Measurements from ENCODE around the gene SESN3.
"Not testable (repeated sequence)": the region's sequence is repeated elsewhere in the genome, so short reads cannot be mapped to it uniquely, and the experiment has no call there.

The SESN3 gene

DNA sequence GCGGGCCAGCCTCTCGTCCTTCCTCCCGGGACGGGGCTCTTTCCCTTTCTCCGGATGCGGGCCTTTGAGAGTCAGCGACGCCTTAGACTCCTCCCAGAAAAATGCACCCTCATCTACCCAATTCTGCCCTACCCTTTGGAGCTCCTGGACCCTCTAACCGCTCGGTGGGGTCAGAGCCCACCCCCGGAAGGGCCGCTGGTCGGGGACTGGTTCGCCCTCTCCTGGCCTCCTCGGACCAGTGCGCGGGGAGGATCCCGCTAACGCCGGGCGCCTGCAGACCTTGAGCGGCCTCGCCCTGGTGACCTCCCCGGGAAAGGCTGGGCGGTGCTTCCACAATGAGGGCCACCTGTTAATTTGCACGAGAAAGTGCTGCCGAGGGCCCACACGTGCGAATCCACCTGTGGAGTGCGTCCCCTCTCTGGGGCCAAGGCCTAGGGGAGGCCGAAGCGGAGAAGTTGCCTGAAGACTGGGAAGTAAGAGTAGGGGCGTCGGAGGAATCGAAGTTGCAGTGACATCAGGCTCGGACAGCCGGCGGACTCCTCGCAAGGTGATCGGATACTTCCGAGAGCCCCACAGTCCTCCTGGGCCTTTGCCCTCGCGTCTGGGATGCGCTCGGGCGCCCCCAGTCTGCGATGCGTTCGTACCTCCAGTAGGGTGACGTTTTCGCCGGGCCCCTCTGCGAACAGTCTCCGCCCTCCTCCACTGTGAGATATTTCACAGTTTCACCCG lies 79.9 kb downstream of the SESN3 start:
- DNase-seq, result peak; percentile 87 to 97

DNA sequence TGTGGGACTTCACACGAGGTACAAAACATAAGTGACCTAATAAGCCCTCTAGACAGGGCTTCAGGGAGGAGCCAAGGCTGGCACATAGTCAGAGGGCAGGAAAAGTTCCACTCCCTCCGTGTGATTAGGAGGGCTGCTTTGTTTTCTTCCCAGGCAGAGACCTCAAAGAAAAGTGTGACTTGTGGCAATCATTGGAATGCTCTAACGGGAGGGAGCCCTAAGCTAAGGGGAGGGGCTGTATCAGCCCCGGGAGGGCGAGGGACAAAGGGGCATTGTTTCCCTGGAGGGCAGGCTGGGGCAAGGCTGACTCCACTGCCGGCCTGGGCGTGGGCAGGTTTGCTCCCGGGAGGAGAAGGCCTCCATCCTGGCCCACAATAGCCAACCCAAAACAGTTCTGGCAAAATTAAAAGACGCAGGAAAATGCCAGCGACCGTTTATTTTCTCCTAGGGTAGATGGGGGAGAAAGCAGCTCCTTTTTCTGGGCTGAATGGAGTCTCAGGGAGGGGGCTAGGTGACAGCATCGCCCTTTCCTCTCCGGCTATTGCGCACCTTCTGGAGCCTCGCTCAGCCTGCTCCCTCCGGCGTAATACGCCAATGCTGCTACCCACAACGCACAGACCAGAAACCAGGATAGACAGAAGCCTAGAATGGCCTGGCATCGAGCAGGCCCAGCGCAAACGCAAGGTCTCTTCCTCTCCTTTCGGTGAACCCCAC lies 81.2 kb downstream of the SESN3 start:
- peak; percentile 70 to 75 for DNase-seq

DNA sequence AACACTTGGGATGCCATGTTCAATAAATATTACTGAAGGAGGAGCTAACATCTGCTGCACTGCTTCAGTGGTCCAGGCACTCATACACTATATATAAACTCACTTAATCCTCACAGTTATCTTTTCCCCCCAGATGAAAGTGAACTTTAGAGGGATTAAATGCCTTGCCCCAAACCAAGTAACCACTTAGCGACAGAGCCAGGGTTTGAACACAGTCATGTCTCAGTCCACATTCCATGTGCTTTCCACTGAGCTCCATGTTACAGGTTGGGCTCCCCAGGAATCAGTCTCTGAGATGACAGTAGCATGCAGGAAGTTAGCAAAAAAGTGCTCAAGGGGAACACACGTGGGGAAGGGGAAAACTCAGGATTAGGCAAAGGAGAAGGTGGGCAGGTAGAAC lies 82.1 kb downstream of the SESN3 start:
- no peak for DNase-seq

DNA sequence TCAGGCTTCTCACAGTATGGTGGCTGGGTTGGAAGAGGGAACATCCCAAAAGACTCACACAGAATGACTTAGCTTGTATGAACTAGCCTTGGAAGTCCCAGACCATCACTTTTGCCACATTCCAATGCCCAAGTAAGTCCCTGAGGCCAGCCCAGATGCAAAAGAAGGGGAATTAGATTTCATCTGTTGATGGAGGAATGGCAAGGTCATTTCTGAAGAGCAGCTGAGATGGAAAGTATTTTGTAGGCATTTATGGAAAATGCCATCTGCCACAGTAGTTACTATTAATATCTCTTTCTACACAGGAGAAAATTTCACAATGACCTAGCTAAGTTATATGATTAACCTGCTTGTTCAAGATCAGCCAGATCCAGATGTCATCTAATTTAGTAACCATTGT lies 82.6 kb downstream of the SESN3 start:
- DNase-seq, result no peak

DNA sequence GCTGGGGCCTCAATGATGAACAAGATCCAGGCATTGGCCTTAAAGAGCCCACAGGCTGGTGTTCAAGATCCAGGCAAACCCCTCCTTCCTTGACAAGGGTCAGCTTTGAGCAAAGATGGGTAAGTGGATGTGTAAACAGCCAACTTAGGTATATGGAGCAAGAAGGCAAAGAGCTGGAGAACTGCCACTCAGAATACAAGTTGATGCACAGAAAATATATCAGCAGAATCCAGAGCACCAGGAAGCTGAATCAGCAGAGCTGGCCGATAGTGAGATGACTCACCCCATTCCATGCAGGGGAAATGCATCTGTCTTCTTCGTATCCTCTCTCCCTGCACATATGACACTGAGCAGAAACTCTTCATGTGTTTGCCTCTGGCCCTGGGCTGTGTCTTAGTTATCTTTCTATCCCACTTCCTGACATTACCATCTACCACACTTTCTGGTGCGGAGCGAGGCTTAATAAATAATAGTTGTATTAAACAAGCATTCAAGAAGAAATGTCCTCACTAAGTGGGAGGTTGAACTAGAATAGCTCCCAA lies 83.6 kb downstream of the SESN3 start:
- peak; percentile 14 to 52 for DNase-seq

DNA sequence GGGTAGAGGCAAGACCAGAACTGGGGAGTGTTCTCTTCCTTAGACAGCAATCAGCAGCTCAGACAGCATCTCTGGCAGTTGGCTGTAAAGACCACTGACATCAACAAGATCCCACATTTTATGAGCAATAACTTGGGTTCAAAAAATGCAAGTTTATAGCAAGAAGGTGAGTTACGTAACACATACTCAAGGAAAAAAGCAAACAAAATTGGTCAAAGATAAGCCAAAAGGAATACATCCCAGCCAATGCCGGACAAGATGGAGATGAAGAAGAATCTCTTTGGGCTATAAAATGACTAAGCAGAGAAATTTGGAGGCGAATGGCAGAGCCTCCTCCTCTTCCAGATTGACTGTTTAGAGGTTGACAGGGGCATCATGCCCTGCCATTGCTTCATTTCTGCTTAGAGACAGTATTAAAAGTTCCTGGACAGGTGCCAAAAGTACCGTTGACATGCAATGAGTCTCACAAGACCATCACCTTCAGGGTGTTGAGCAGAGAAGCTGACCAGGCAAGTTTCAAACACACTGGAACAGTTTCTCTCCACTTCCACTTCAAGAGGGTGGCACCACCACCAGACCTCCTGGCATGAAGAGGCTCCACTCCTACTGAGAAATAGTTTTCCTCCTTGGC lies 85.5 kb downstream of the SESN3 start:
- no peak for DNase-seq

DNA sequence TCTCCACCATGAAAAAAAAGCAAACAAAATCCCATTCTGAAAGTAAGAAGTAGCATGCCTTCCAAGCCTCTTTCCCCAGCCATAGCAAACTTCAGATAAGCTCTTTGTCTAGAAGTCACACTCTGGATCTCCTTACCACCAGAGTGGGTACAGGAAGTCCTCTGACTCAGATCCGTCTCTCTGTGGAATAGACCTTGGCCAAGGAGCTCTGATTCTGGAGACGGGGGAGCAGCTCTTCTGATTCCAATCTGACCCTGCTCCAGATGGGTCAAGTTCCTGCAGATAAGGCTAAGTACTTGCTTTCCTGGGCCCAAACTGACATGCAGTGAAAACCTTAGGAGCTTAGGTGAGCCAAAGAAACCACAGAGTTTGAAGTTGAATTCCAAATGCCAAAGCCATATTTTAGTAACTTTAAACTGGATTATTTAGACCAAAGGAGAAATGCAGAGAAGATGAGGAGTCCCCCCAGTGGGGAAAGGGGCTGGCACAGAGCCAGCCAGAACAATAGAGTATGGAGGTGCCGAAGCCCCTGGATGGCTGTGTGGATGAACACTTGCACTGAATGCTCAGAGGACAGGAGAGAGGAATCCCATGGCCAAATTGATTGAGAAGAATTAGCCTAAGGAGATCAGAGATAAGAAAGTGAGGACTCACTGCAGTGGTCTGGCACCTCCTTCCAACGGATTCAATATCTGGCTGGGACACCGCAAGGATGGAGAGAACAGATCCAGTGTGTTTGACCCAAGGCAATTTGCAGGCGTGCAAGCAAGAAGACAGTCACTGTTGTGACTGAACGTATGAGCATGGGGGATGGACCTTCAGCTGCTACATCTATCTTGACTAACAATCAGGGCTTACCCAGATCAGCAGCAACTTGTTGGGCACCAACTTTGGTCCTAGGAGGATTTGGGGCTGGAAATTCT lies 86.4 kb downstream of the SESN3 start:
- no peak for DNase-seq

DNA sequence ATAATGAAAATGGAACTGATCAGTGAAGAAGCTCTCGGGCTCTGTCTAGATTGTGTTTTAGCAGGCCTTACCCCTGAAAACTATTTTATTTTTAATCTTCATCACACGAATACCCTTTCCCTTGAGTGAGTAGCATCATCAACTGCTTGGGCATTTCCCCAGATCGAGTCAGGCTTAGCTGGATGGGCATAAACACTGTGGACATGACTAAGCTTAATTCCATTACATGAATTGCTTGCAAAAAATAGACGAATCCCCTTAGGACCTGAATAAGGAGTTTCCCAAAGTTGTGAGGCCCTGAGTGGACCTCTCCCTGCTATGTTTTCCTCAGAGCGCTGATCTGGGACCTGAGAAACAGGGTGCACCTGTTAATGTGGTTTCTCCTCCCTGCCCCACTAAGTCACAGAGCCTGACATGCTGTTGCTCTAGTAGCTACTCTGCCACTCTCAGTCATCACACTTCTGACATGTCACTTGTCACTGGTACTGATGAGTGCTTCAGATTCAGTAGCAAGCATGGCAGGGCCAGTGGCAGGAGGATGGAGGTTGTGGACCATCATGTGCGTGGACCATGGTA lies 87.8 kb downstream of the SESN3 start:
- no peak for DNase-seq

DNA sequence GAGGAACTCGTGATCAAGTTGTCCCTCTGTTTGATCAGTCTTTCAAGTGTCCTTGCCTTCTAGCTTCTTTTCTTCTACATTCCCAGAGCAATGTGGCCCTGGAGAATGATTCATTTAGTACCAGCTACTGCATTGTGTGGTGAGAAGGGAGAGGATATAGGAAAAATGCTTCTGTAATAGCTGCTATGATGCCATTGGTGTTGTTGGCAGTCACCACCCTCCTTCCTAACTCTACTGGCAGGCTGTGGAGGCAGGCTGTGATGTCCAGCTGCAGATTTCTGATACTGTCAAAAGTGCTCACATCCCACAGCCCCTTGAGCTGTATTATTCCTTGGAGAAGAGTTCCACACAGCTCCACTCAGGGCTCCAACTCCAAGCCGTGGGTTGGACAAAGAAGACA lies 88.6 kb downstream of the SESN3 start:
- DNase-seq, result no peak

DNA sequence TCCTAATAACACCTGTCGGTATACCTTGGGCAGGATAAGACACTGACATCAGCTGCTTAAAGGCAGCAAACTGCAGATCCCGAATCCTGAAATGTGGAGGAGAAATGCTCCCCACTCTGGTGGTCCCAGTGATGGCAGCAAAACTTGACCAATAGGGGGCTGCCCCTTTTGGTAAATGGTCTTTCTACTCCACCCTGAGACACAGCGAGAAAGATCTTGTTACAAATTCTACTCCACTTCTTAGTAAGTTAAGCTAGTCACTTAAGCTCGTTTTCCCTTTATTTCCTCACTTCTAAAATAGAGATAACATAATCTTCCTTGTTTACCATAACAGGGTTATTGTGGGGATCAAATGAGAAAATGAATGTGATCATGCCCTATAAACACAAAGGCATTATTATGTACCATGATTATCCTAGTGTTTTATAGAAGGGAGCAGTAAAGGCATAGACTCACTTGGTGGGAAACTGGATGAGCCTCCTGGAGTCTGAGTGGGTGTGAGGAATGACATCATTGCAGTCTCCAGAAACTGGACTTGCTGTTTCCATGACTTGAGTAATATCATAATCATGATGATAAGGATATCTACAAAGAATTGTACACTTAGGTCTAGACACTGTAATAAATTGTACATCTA lies 90.5 kb downstream of the SESN3 start:
- DNase-seq, result no peak

DNA sequence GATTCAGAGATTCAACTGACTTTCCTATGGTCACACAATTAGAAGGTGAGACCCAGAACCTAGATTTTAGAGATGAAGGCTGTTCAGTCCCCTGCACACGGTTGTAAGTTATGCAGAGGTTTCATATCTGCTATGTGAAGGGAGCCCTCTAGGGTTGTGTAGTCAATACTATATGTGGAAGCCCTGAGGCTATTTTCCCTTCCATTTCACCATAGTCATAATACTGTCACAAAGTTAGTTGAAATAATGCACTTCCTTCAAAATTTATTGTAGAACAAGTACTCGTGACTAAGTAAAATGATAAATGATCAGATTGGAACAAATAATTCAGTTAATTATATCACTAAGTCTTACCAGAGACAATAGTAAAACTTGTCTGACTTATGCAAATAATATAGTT lies 92.6 kb downstream of the SESN3 start:
- peak in 1 of 2 donors; percentile 60 for DNase-seq

DNA sequence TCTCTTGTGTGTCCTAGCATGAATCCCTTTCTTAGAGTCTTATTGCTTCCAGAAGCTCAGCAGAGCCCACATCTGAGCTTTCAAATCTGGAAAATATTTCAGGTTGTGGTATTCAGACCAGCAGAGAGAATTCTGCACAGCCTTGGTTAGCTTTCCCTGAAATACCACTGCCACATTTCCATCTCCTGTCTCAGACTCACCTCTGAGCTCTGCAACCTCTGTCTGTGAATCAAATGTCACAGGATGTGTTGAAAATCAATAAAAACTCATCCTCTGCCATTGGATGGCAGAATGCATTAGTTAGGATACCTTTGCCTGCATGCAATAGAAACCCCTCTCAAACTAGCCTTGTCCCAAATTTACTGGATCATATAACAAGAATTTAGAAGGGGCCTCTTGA lies 93.7 kb downstream of the SESN3 start:
- DNase-seq, result no peak

DNA sequence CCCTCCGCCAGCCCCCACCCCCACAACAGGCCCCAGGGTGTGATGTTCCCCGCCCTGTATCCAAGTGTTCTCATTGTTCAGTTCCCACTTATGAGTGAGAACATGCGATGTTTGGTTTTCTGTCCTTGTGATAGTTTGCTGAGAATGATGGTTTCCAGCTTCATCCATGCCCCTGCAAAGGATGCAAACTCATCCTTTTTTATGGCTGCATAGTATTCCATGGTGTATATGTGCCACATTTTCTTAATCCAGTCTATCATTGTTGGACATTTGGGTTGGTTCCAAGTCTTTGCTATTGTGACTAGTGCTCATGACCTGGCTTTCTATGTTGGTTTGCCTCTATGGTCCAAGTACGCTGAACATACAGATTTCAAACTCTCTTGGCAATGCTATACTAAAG lies 94.3 kb downstream of the SESN3 start:
- DNase-seq, result not testable (repeated sequence)

DNA sequence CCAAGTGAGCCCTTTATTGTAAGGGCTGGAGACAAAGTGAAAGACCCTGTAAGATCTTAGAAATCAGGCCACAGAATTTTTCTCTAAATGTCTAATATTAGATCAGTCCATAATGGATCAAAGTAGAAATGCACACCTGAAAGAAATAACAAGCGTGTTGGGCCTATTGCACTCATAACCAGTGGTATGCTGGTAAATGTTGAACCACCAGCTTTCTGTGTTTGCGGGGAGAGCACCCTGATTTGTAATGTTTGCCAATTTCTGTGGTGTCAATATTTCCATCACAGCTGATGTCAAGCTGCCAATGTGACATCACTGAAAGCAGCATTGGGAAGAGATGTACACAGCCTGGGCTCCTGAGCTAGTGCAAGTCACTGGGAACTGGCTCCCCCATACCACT lies 95.1 kb downstream of the SESN3 start:
- no peak for DNase-seq

DNA sequence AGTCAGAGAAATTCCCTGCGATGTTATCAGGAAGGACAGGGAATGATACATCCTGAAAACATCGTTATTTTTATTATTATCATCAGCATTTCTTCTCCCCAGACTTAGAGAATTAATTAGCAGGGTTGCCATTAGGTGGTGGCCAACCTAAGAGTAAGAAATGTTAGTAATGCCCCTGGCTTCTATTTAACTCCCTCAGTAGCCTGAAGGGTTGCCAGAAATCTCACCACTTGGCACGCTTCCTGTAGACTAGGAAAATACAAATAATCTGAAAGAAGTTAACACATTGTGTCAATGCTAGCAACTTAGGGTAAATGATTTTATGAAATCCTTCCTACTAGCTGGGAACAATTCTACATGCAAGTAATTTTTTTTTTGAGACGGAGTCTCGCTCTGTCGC lies 95.8 kb downstream of the SESN3 start:
- no peak for DNase-seq

DNA sequence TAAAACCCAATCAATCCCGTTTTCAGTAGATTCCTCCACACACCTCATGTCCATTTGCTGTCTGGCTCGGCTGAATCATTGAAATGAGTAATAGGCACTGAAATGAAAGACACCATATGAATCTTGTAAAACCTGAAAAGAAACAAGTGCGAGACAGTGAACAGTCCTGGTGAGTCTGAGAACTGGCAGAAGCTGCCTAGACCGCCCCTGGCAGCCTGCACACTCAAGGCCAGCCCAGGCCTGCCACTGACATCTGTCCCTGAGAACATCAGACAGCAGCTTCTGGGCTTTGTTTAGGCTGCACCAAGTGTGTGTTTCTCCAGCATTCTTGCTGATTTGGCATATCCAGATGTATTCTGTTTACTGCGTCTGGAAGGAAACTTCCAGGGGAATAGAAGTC lies 96.5 kb downstream of the SESN3 start:
- peak; percentile 18 to 26 for DNase-seq

DNA sequence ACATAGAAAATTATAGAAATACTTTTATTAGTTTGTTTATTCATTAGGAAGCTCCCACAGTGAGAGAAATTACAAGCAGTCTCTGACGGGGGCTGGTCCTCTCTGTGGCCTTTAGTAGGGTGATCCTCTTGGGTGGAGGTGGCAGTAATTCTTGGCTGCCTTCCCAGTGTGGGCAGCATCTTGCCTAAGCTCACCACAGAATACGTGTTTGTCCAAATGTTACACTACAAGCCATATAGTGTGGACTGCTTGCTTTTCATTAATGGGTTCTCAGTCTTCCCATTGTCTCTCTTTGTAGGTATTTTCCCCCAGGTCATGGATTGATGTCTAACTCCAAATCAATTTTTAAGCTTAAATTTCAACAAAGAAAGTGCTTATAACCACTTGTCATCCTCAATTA lies 98.0 kb downstream of the SESN3 start:
- DNase-seq, result no peak

DNA sequence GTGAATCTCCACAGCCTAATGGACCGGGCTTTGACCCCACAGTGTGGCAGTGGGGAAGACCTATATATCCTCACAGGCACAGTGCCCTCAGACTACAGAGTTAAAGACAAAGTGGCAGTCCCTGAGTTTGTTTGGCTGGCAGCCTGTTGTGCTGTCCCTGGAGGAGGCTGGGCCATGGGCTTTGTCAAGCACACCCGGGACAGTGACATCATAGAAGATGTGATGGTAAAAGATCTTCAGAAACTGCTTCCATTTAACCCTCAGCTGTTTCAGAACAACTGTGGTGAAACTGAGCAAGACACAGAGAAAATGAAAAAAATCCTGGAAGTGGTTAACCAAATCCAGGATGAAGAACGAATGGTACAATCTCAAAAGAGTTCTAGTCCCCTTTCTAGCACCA lies 102.4 kb downstream of the SESN3 start:
- no peak for DNase-seq

DNA sequence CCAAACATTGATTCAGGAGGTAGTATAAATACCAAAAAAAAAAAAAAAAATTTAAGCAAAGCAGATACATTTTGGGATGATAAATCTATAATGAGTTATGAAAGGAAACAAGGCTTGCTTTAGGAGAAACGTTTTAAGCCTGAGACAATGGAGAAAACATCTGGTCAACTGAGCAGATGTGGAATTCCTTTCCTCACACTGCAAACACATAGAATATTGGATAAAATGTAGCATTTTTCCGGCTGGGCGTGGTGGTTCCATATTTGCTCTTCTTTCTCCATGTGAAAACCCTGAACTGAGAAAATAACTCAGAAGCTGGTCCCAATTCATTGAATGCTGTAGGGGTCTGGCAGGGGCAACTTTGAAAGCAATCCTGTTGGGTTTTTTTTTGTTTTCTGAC lies 107.4 kb downstream of the SESN3 start:
- no peak for DNase-seq

DNA sequence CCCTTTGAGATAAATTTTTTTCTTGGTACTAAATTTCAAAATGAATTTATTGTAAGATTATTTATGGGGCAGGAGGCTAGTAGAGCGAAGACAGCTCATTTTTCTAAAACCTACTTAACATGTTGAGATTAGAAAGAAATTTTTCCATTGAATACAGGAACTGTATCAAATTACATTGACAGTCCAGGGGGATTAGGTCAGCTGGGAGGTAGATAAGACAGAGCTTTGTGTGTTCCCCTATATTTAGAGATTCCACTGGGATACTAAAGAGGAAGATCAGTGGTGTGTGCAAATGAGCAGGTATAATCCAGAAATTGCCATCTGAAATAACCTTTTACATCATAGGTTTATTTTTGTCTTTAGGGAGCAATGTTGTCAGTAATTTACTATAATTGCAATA lies 109.3 kb downstream of the SESN3 start:
- DNase-seq, result no peak

DNA sequence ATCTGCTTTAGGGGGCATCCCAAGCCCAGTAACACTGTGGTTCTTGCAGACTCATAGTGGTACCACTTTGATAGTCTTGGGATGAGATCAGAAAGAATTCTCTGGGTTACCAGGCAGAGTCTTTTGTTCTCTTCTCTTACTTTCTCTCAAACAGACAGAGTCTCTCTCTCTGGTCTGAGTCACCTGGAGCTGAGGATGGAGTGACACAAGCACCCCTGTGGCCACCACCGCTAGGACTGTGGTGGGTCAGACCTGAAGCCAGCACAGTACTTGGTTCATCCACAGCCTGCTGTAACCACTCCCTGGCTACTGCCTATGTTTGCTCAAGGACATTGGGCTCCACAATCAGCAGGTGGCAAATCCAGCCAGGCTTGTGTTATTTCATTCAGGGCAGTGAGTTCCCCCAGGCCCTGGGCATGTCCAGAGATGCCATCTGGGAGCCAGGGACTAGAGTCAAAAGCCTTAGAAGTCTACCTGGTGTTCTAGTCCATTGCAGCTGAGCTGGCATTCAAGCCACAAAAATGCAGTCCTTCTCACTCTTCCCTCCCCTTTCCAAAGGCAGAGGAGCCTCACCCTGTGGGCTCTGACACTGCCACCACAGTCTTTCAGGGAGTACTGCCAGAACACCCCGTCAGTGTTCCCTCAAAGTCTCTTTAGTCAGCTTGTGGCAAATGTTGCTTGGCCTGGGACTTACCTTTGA lies 111.5 kb downstream of the SESN3 start:
- DNase-seq, result no peak

Measured in hippocampal formation (tissue), 2 donors.